K562 (cell line): ENCODE measurements around the gene MED16. TPM values are rescaled to one million over a fixed set of nuclear protein-coding genes. Genes with fewer than 3 reads are reported as not detected.
A peak's percentile ranks its signal among the peaks of the same experiment; 100 is the strongest.

Experiments used
- ATAC-seq: fragments of 200-7000 bp; cut with Tn5 transposase; 3 replicates; pipeline ENCODE4 v1.9.1; 2020; ENCODE audit warnings: moderate library complexity
- BruUV-seq: library from RNA; stranded (reverse); fragments of 400-500 nt; replicated peaks from 2 replicates; lab custom pipeline; 2021; lab: Mats Ljungman, UMichigan
- CTCF ChIA-PET: fragments of 300-600 bp; formaldehyde crosslinking; extraction: SDS; loops from one replicate; lab custom pipeline; 2021; ENCODE audit warnings: low intra/inter-chr PET ratio; lab: Yijun Ruan, JAX
- POLR2A ChIA-PET: fragments of 300-600, 350-650 bp; sonication (Branson Sonifier 250); formaldehyde crosslinking; extraction: SDS; loops from one replicate; lab custom pipeline; 2021; ENCODE audit warnings: antibody characterized with exemption, inconsistent platforms; lab: Yijun Ruan, JAX
- DNase-seq, 4 experiments: peaks; one replicate each; pipeline versions ENCODE4 v3.0.0 to v3.0.0-alpha.2; 2011 to 2018; ENCODE audit warnings: low spot score in 3 of 4, mixed read lengths in 3 of 4; ENCODE audit errors: extremely low read depth in 1 of 4
- FAIRE-seq: peaks from 2 replicates; lab custom pipeline; 2011; peaks lifted over from hg19 to GRCh38; lab: Jason Lieb, UNC
- H2AFZ ChIP-seq: 2 replicates; pipeline ENCODE4 v1.6.0; 2011; ENCODE audit warnings: low read depth, low read length, control low read depth, inconsistent platforms
- H3K27ac ChIP-seq: fragments of 200-600 bp; 3 replicates; pipeline ENCODE4 v1.8.0; 2011; ENCODE audit warnings: low read depth, mild to moderate bottlenecking, control low read depth, inconsistent platforms, low read length, moderate library complexity, mixed read lengths; ENCODE audit errors: extremely low read depth
- H3K27me3 ChIP-seq, 2 experiments: fragments of 300-600 bp in 1 of 2; 2 replicates in 1 of 2; 3 replicates in 1 of 2; pipeline versions ENCODE4 v1.6.0 to v1.8.0; 2011; ENCODE audit warnings: inconsistent platforms in 2 of 2, low read length in 2 of 2, mild to moderate bottlenecking in 1 of 2, mixed read lengths in 1 of 2, moderate library complexity in 1 of 2; ENCODE audit not compliant: control insufficient read depth in 2 of 2, insufficient read depth in 2 of 2
- H3K36me3 ChIP-seq: fragments of 300-600 bp; 3 replicates; pipeline ENCODE4 v1.8.0; 2011; ENCODE audit warnings: mild to moderate bottlenecking, low read length, inconsistent platforms; ENCODE audit not compliant: control insufficient read depth, insufficient read depth
- H3K4me1 ChIP-seq, 2 experiments: fragments of 200-600 bp in 1 of 2; replicated peaks in 1 of 2; 2 replicates in 1 of 2; 3 replicates in 1 of 2; pipeline versions ENCODE4 v1.5.1 to v1.8.0; 2011; ENCODE audit warnings: inconsistent platforms in 2 of 2, low read length in 2 of 2, mild to moderate bottlenecking in 1 of 2, mixed read lengths in 1 of 2, moderate library complexity in 1 of 2; ENCODE audit not compliant: control insufficient read depth in 2 of 2, insufficient read depth in 2 of 2
- H3K4me2 ChIP-seq: 2 replicates; pipeline ENCODE4 v1.6.1; 2011; ENCODE audit warnings: low read length, control low read depth, inconsistent platforms, mixed read lengths; ENCODE audit not compliant: insufficient read depth
- H3K4me3 ChIP-seq: fragments of 200-600 bp; sonication (generic), shearing (Covaris generic); 2 replicates; pipeline ENCODE4 v1.5.1; 2016; ENCODE audit warnings: control low read depth, inconsistent platforms
- H3K79me2 ChIP-seq: fragments of 200-600 bp; 3 replicates; pipeline ENCODE4 v1.8.0; 2011; ENCODE audit warnings: low read length, inconsistent platforms; ENCODE audit not compliant: control insufficient read depth, insufficient read depth
- H3K9ac ChIP-seq, 2 experiments: 2 replicates each; pipeline versions ENCODE4 v1.6.0 to v1.6.1; 2011; ENCODE audit warnings: low read depth in 2 of 2, low read length in 2 of 2, control low read depth in 1 of 2, inconsistent platforms in 1 of 2, mild to moderate bottlenecking in 1 of 2, mixed read lengths in 1 of 2; ENCODE audit not compliant: insufficient read depth in 1 of 2
- H3K9me1 ChIP-seq: one replicate; pipeline ENCODE4 v1.6.0; 2011; ENCODE audit warnings: inconsistent platforms, mild to moderate bottlenecking, low read length, moderate library complexity; ENCODE audit not compliant: control insufficient read depth, insufficient read depth
- H3K9me3 ChIP-seq: replicated peaks from 2 replicates; pipeline ENCODE4 v1.5.1; 2011; ENCODE audit warnings: low read depth, low read length, inconsistent platforms; ENCODE audit not compliant: control insufficient read depth, insufficient read depth
- H4K20me1 ChIP-seq: replicated peaks from 2 replicates; pipeline ENCODE4 v1.6.1; 2011; ENCODE audit warnings: low read length, inconsistent platforms, mixed read lengths; ENCODE audit not compliant: control insufficient read depth, insufficient read depth
- ARID2 ChIP-seq: fragments of 450-650 bp; IDR thresholded peaks from 2 replicates; pipeline ENCODE4 v1.6.1; 2017; ENCODE audit warnings: antibody characterized with exemption, mild to moderate bottlenecking
- CBFA2T3 ChIP-seq: fragments of 450-650 bp; IDR thresholded peaks from 2 replicates; pipeline ENCODE4 v1.6.1; 2017
- CHD2 ChIP-seq: IDR thresholded peaks from 2 replicates; pipeline ENCODE4 v1.6.1; 2011; ENCODE audit warnings: low read depth, low read length
- CTCFL ChIP-seq: IDR thresholded peaks from 2 replicates; pipeline ENCODE4 v1.6.1; 2011; ENCODE audit warnings: borderline replicate concordance, low read depth, mild to moderate bottlenecking, moderate library complexity, low read length; ENCODE audit not compliant: insufficient read depth, poor library complexity, severe bottlenecking
- DIDO1 ChIP-seq: fragments of 450-650 bp; IDR thresholded peaks from 2 replicates; pipeline ENCODE4 v1.6.1; 2016; ENCODE audit warnings: low read depth, missing biosample characterization, missing genetic modification characterization
- E2F1 ChIP-seq: sonication (generic); formaldehyde crosslinking; IDR thresholded peaks from 2 replicates; pipeline ENCODE4 v1.8.1; 2023; ENCODE audit warnings: mild to moderate bottlenecking, missing genetic modification reagents, moderate library complexity
- EGR1 ChIP-seq: fragments of 450-650 bp; conservative IDR thresholded peaks from 2 replicates; pipeline ENCODE4 v1.6.1; 2017; ENCODE audit warnings: mild to moderate bottlenecking
- FOXP1 ChIP-seq: sonication (generic); formaldehyde crosslinking; IDR thresholded peaks from 2 replicates; pipeline ENCODE4 v1.8.0; 2022; ENCODE audit warnings: mild to moderate bottlenecking, missing genetic modification reagents
- GTF2B ChIP-seq: IDR thresholded peaks from 2 replicates; pipeline ENCODE4 v1.6.1; 2011; ENCODE audit not compliant: insufficient read length; ENCODE audit errors: extremely low read depth
- HDGF ChIP-seq: fragments of 450-650 bp; IDR thresholded peaks from 2 replicates; pipeline ENCODE4 v1.6.1; 2016
- IFI16 ChIP-seq: fragments of 250-450 bp; sonication (Bioruptor Pico); IDR thresholded peaks from 2 replicates; pipeline ENCODE4 v2.1.2; 2022; ENCODE audit warnings: mild to moderate bottlenecking, inconsistent platforms
- KLF13 ChIP-seq: fragments of 450-650 bp; IDR thresholded peaks from 2 replicates; pipeline ENCODE4 v1.6.1; 2016; ENCODE audit warnings: missing genetic modification characterization, low read depth, mild to moderate bottlenecking, missing compliant biosample characterization, moderate library complexity, borderline replicate concordance
- MIER1 ChIP-seq: fragments of 450-650 bp; IDR thresholded peaks from 2 replicates; pipeline ENCODE4 v1.6.1; 2016; ENCODE audit warnings: antibody characterized with exemption, mild to moderate bottlenecking, low read depth
- NCOA1 ChIP-seq: fragments of 450-650 bp; IDR thresholded peaks from 2 replicates; pipeline ENCODE4 v1.6.1; 2016; ENCODE audit warnings: low read depth
- NR2C1 ChIP-seq, 2 experiments: fragments of 450-650 bp; IDR thresholded peaks; 2 replicates each; pipeline ENCODE4 v1.6.1; 2017; ENCODE audit warnings: mild to moderate bottlenecking in 2 of 2, antibody characterized with exemption in 1 of 2, inconsistent platforms in 1 of 2, missing compliant biosample characterization in 1 of 2, missing genetic modification characterization in 1 of 2
- PCBP1 ChIP-seq: fragments of 200-400 bp; formaldehyde crosslinking; IDR thresholded peaks from 2 replicates; pipeline ENCODE4 v1.6.1; 2018; ENCODE audit warnings: mild to moderate bottlenecking, low read depth, low read length; ENCODE audit not compliant: poor library complexity, severe bottlenecking
- ZFP36 ChIP-seq: fragments of 150-350 bp; IDR thresholded peaks from 2 replicates; pipeline ENCODE4 v1.6.1; 2018; ENCODE audit warnings: low read length, low read depth; ENCODE audit not compliant: partially characterized antibody
- WGBS: fragments of 100-300 bp; shearing (Covaris generic); methylation state at CpG from one replicate; pipeline ENCODE4 v1.1.6; 2016; ENCODE audit warnings: low coverage, mixed read lengths; ENCODE audit not compliant: insufficient coverage; ENCODE audit errors: missing lambda C conversion rate; 5-methylcytosine and 5-hydroxymethylcytosine counted together
- in situ Hi-C: fragments of 300-500 bp; cut with MboI; formaldehyde crosslinking; loops from 4 replicates; pipeline ENCODE4 v1.15.0; 2018; ENCODE audit warnings: inconsistent platforms, mixed read lengths
- intact Hi-C: fragments of 100-400 bp; cut with micrococcal nuclease; formaldehyde crosslinking; loops from 2 replicates; pipeline ENCODE4 v1.14.2; 2022
- polyA plus RNA-seq, 8 experiments: library from polyadenylated mRNA; depleted of rRNA in 4 of 8; stranded (reverse) in 5 of 8; unstranded in 3 of 8; fragments of >200 nt; fragmentation: Nextera tagmentation in 2 of 8; fragmentation: Illumina TruSeq in 1 of 8; extraction: Ambion mirVana in 2 of 8; extraction: Trizol in 1 of 8; gene quantifications; 2 replicates each; pipeline versions ENCODE4 v1.2.1 to v1.2.3, GENCODE V29; 2011 to 2014; ENCODE audit warnings: inconsistent platforms in 1 of 8, missing spikeins in 1 of 8
- total RNA-seq, 7 experiments: library from RNA; depleted of rRNA in 6 of 7; stranded (reverse); fragments of >200 nt in 6 of 7; fragmentation: Illumina TruSeq in 2 of 7; extraction: Trizol in 2 of 7; gene quantifications; 2 replicates each; pipeline versions ENCODE4 v1.2.1 to v1.2.3, GENCODE V29; 2011 to 2021; ENCODE audit warnings: low replicate concordance in 1 of 7

Gene MED16
- total and polyA plus RNA-seq, 9 of the 15 experiments (the other 6 are each of a cell fraction or from before 2014, with no cell fraction given) = 0.89 to 59.9 (median 8.6) TPM

- WGBS = 5% methylated on average over 14 of the region's 14 CpGs
- H3K27me3 ChIP-seq = no peaks in the 10 kb centered on the region
- H3K27ac ChIP-seq = peak overlapping the region; percentile 95
- intact Hi-C loops (loop anchor here (2.0 kb wide), 1 partner anchor 15 kb away; the partner anchor contains the start of genes MED16 and RNU6-9), in situ Hi-C loops (no loop called here)
- peak; percentile 98 for FAIRE-seq
- H3K9ac ChIP-seq = peak overlapping the region; percentile 65 to 89
- peaks cover 43 to 83% of the 10 kb centered on the region in 2 experiments for H3K4me1 ChIP-seq
- peaks cover 8% of the 10 kb centered on the region for H4K20me1 ChIP-seq
- BruUV-seq = no TSS peak
- CTCF ChIA-PET = no interaction called here
- DNase-seq = peak; percentile 79 to 99 (median 89)
- H3K9me1 ChIP-seq = no peaks in the 10 kb centered on the region
- H3K79me2 ChIP-seq = peaks cover 96% of the 10 kb centered on the region
- POLR2A ChIA-PET = interaction anchor here (0.5 to 2.9 kb wide), 16 partner anchors 9 to 919 kb away, joined by 3 to 21 read pairs (median 4); partner anchors contain the start of genes CIRBP, MED16 and RNU6-9
- ATAC-seq = peak; percentile 82
- H3K9me3 ChIP-seq = no peaks in the 10 kb centered on the region
- H2AFZ ChIP-seq = no peak overlapping the region
- peaks cover 44% of the 10 kb centered on the region; the same call in 2 of the 3 replicates for H3K36me3 ChIP-seq
- peak overlapping the region; percentile 88 for H3K4me2 ChIP-seq
- H3K4me3 ChIP-seq = peak overlapping the region; percentile 18
- TF ChIP-seq CBFA2T3 = peak; percentile 94
- peak; percentile 88; the same call in 1 of the 2 replicates for TF ChIP-seq NCOA1
- TF ChIP-seq ARID2 = no peak
- TF ChIP-seq MIER1 = no peak
- peak; percentile 71 for TF ChIP-seq HDGF
- TF ChIP-seq PCBP1 = peak; percentile 50
- TF ChIP-seq EGR1 = peak; percentile 68
- peak; percentile 90 for TF ChIP-seq ZFP36
- no peak; the same call in 1 of the 2 replicates for TF ChIP-seq CHD2
- no peak for TF ChIP-seq CTCFL
- TF ChIP-seq KLF13 (tag) = peak; percentile 86
- no peak for TF ChIP-seq E2F1 (CRISPR knock-in tag)
- TF ChIP-seq FOXP1 (CRISPR knock-in tag) = 0 out of 2 replicates have a peak, but pooled peaks have one; percentile 30
- TF ChIP-seq GTF2B = no peak
- TF ChIP-seq NR2C1 (IDR thresholded peaks at IDR 0.05) = no peak
- TF ChIP-seq NR2C1 (tag; IDR thresholded peaks at IDR 0.05) = 0 out of 2 replicates have a peak, but pooled peaks have one; percentile 34
- TF ChIP-seq DIDO1 = no peak
- TF ChIP-seq IFI16 (CRISPR knock-in tag) = no peak
Observed at GRCh38 chr19:907183-907853, 14.3 kb upstream of the MED16 start.
